Epithelial cell of proximal tubule (primary cell): ENCODE measurements around the gene PSMG3. TPM values are rescaled to one million over a fixed set of nuclear protein-coding genes. Genes with fewer than 3 reads are reported as not detected.

ENCODE experiments used
- DNase-seq: peaks from one replicate; pipeline ENCODE4 v3.0.0-alpha.2; 2011; ENCODE audit warnings: low read depth
- H3K4me3 ChIP-seq: 2 replicates; pipeline ENCODE4 v1.5.1; 2011; ENCODE audit warnings: low read depth, mild to moderate bottlenecking, low read length
- CTCF ChIP-seq: conservative IDR thresholded peaks from 2 replicates; pipeline ENCODE4 v1.5.1; 2012; ENCODE audit warnings: low read depth, mild to moderate bottlenecking, low read length
- total RNA-seq: library from RNA; depleted of rRNA; stranded (reverse); fragments of >200 nt; gene quantifications from 2 replicates; pipeline ENCODE4 v1.2.3, GENCODE V29; 2015

The PSMG3 gene
- total RNA-seq, 1 donor from 2014 or later = 55.4 TPM

- no peak for TF ChIP-seq CTCF
- DNase-seq = no peak
- H3K4me3 ChIP-seq = no peak overlapping the region
These were observed 11.5 kb downstream of the PSMG3 start for GRCh38 chr7:1558181-1558811.

DNA sequence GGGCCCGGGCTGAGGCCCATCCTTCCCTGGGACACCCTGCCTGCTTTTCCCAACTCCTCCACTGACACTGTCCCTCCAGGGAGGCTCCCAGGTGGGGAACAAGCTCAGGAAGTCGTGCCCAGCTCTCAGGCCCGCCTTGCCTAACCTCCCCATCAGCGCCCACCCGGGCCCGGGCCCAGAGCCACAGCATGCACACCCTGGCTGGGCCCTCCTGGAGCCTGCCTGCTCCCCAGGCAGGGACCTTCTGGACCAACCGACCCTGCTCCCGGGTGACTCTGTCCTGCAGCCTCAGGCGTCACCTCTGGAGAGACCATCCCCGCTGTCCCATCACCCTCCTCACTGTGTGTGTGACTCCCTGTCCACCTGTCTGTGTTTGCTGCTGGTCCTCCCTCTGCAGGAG, 12.1 kb downstream of the PSMG3 start:
- H3K4me3 ChIP-seq = no peak overlapping the region
- TF ChIP-seq CTCF = no peak
- no peak for DNase-seq

DNA sequence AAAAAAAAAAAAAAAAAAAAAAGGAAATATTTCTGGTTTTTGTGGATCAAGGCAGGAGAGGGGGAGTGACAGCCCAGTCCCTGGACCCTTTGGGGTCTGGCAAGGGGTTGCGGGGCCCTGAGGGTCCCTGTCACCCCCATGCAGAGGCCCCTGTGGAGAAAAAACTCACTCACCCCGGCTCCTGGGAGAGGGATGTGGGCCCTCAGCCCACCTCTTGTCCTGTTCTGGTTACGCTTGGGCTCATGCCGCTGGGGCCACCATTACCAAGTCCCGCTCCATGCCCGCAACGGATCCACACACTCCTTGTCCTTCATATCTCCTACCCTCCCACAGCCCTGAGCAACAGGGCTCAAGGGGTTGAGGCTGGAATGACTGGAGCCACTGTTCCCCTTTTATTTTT, 12.8 kb downstream of the PSMG3 start:
- no peak overlapping the region for H3K4me3 ChIP-seq
- TF ChIP-seq CTCF = no peak
- DNase-seq = no peak

DNA sequence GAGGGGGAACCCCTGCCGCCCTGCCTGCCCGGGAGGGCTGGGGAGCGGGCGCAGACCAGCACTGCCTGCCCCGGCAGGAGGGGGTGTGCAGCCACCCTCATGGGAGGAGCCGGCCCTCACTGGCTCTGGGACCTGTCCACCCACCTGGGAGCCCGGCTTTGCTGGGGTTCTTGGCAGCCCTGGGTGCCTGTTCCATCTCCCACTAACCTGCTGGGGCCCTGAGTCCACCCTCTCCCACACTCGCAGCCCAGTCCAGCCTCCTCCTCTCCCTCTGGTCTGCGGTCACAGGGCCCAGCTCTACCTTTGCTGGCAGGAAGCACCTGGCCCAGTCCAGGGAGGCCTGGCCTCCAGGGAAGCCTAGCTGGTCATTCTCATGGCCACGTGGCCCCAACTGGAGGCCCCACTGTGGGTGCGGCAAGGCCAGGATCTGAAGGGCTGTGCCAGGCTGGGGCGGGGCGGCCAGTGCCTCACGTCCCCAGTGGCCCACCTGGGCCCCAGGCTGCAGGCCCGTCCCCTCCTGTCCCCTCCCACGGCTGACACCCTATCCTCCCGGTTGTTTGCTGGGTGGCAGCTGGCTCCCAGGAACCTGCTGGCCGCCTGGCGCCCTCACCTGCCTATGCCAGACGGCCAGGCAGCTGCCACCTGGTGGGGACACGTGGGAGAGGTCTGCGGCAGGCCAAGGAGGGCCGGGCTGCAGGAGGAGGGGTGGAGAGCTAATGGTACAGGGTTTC, 13.9 kb downstream of the PSMG3 start, which contains the start of gene TMEM184A:
TSS of gene TMEM184A (minus strand) at position 393 of the 731 bp plus-strand sequence. CDS start 721 bp downstream, outside the sequence.
- no peak for DNase-seq
- peak; percentile 70 for TF ChIP-seq CTCF
- peak within 1 kb of the TSS; percentile 44 for H3K4me3 ChIP-seq

DNA sequence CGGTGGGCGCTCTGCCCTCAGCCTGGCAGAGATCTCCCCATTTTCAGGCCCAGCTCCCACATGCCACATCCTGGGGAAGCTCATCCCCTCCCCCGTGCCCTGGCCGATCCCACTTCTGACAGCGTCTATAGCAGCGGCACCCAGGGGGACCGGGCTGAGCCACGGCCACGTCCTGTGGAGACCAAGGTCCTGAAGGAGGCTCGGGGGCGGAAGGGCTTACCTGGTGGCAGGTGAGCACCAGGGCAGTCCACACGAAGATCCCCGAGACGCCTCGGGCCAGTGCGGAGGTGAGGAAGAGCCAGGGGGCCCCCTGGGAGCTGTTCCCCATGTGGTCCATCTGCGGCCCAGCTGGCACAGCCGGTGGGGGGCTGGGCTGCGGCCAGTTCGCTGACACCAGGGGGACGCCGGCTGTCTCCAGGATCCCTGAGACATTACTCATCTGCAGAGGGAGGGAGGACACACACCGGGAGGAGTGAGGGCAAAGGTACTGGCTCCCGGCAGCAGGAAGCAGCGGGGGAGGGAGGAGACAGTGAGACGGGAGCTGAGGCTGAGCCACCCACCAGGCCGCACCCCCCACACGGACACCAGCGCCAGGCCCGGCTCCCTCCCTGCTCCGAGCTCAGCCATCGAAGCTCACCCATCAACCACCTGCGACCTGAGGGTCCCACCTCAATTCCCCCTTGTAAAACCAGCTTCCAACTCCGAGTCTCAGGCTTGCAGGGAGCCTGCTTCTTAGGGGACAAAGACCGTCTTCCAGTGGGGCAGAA, 14.6 kb downstream of the PSMG3 start:
- H3K4me3 ChIP-seq = peak overlapping the region; percentile 44
- DNase-seq = no peak

DNA sequence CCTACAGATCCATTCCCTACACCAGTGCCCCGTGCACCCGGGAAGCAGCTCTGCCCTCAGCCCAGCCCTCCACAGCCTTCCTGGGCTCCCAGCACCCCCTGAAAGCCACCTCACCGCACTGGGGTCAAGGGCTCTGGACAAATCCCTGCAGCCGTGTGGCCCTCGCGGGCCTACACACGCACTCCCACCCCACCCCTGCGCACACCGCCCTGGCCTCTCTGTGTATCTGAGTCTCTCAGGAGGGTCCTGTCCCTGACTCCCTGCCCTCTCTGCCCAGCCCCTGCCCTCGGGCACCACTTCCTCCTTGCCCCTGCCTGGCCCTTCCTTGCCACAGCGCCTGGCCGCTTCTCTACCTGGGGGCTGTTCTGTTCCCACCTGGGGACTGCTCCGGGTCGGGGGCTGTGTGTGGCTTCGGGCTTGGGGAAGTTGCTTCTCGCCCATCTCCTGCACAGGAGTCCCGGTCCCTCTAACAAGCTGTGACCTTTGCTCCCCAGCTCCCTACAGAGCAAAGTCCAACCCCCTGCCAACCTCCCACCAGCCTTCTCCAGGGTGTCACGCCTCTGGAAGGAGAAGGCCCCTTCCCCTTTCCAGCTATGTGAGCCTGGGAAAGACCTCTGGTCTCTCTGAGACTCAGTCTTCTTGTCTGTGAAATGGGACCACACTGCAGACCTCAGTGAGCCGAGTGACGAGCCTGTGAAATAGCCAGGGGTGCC, 15.3 kb downstream of the PSMG3 start:
- no peak for DNase-seq
- H3K4me3 ChIP-seq = peak overlapping the region; percentile 44
- TF ChIP-seq CTCF = no peak

More for the DNA sequence above, 14.6 kb downstream of the PSMG3 start:
- TF ChIP-seq CTCF = no peak
